Ishikawa (cell line): ENCODE data around the gene CFAP53.
A peak's percentile ranks its signal among the peaks of the same experiment; 100 is the strongest.

ENCODE experiments used
- CEBPB ChIP-seq: IDR thresholded peaks from 2 replicates; pipeline ENCODE4 v1.6.1; 2012
- CREB1 ChIP-seq: IDR thresholded peaks from 2 replicates; pipeline ENCODE4 v1.6.1; 2012; ENCODE audit warnings: low read depth
- EGR1 ChIP-seq: IDR thresholded peaks from 2 replicates; pipeline ENCODE4 v1.6.1; 2012
- EP300 ChIP-seq: IDR thresholded peaks from 2 replicates; pipeline ENCODE4 v1.6.1; 2012; ENCODE audit warnings: borderline replicate concordance
- FOXM1 ChIP-seq: IDR thresholded peaks from 2 replicates; pipeline ENCODE4 v1.6.1; 2012; ENCODE audit warnings: low read depth, borderline replicate concordance
- NFIC ChIP-seq: IDR thresholded peaks from 2 replicates; pipeline ENCODE4 v1.6.1; 2012
- RAD21 ChIP-seq: IDR thresholded peaks from 2 replicates; pipeline ENCODE4 v1.6.1; 2012; ENCODE audit warnings: low read depth
- TAF1 ChIP-seq: IDR thresholded peaks from 2 replicates; pipeline ENCODE4 v1.6.1; 2012; ENCODE audit warnings: low read depth, mild to moderate bottlenecking
- TCF12 ChIP-seq: IDR thresholded peaks from 2 replicates; pipeline ENCODE4 v1.6.1; 2012; ENCODE audit warnings: low read depth
- TEAD4 ChIP-seq: IDR thresholded peaks from 2 replicates; pipeline ENCODE4 v1.6.1; 2012
- YY1 ChIP-seq: IDR thresholded peaks from 2 replicates; pipeline ENCODE4 v1.6.1; 2012; ENCODE audit warnings: low read depth
- ZBTB7A ChIP-seq: IDR thresholded peaks from 2 replicates; pipeline ENCODE4 v1.6.1; 2012; ENCODE audit warnings: low read depth
- TF ChIP-seq, protein P1 (sequence below): IDR thresholded peaks from 2 replicates; pipeline ENCODE4 v1.6.1; 2012
- TF ChIP-seq, protein P2 (sequence below): IDR thresholded peaks from 2 replicates; pipeline ENCODE4 v1.6.1; 2012
- TF ChIP-seq, protein P3 (sequence below): IDR thresholded peaks from 2 replicates; pipeline ENCODE4 v1.6.1; 2012; ENCODE audit warnings: low read depth, mild to moderate bottlenecking

Gene CFAP53

DNA sequence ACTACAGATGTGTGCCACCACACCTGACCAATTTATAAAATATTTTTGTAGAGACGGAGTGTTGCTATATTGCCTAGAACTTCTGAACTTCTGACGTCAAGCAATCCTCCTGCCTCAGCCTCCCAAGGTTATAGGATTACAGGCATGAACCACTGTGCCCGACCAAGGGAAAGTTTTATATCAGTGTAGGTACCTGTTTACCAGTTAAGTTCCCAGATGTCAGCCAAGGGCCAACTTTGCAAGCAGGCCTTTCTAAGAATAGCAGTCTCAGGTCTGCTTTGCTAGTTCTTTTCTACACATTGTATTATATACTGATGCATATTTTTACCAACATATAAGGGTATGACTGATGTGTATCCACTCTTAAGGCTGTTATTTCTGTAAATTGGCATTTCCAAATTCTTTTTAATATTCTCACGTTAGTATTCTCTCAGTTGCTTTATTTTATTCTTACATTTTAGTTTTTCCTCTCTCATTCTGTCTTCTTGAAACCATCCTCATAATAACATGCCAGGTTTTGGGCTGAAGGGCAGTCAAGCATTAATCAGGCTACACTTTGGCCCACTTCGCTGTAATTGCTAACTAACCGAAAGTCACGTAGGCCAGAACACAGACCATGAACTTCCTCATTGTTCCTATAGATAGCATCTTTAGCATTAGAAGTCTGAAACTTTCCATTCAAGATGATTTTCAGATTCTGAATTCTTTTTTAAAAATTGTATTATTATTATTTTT lies 46.2 kb upstream of the CFAP53 start:
- TF ChIP-seq TAF1 (no peak), FOXM1 (no peak), TCF12 (no peak)

DNA sequence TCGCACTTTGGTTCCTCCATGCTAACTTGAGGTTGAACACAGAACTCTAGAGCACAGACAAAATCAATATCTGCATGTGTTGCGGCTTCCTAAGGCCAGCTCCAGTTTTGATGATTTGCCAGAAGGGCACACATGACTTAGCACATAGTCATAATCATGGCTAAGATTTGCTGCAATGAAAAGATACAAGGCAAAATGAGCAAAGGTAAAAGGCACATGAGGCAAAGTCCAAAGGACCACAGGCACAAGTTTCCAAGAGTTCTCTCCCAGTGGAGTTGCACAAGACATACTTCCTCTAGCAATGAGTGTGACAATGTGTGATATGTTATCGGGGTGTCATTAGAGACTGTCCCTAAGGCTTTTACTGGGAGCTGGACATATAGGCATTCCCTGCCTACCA lies 45.4 kb upstream of the CFAP53 start:
- TF ChIP-seq TAF1 (no peak), ZBTB7A (no peak), TCF12 (no peak), EP300 (no peak), EGR1 (no peak), RAD21 (no peak), TEAD4 (no peak), CREB1 (no peak), YY1 (no peak), NFIC (no peak), FOXM1 (no peak), CEBPB (no peak)
- TF ChIP-seq, protein P1, sequence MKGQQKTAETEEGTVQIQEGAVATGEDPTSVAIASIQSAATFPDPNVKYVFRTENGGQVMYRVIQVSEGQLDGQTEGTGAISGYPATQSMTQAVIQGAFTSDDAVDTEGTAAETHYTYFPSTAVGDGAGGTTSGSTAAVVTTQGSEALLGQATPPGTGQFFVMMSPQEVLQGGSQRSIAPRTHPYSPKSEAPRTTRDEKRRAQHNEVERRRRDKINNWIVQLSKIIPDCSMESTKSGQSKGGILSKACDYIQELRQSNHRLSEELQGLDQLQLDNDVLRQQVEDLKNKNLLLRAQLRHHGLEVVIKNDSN: no peak
- TF ChIP-seq, protein P2, sequence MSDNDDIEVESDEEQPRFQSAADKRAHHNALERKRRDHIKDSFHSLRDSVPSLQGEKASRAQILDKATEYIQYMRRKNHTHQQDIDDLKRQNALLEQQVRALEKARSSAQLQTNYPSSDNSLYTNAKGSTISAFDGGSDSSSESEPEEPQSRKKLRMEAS: no peak
- TF ChIP-seq, protein P3, sequence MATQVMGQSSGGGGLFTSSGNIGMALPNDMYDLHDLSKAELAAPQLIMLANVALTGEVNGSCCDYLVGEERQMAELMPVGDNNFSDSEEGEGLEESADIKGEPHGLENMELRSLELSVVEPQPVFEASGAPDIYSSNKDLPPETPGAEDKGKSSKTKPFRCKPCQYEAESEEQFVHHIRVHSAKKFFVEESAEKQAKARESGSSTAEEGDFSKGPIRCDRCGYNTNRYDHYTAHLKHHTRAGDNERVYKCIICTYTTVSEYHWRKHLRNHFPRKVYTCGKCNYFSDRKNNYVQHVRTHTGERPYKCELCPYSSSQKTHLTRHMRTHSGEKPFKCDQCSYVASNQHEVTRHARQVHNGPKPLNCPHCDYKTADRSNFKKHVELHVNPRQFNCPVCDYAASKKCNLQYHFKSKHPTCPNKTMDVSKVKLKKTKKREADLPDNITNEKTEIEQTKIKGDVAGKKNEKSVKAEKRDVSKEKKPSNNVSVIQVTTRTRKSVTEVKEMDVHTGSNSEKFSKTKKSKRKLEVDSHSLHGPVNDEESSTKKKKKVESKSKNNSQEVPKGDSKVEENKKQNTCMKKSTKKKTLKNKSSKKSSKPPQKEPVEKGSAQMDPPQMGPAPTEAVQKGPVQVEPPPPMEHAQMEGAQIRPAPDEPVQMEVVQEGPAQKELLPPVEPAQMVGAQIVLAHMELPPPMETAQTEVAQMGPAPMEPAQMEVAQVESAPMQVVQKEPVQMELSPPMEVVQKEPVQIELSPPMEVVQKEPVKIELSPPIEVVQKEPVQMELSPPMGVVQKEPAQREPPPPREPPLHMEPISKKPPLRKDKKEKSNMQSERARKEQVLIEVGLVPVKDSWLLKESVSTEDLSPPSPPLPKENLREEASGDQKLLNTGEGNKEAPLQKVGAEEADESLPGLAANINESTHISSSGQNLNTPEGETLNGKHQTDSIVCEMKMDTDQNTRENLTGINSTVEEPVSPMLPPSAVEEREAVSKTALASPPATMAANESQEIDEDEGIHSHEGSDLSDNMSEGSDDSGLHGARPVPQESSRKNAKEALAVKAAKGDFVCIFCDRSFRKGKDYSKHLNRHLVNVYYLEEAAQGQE: no peak

DNA sequence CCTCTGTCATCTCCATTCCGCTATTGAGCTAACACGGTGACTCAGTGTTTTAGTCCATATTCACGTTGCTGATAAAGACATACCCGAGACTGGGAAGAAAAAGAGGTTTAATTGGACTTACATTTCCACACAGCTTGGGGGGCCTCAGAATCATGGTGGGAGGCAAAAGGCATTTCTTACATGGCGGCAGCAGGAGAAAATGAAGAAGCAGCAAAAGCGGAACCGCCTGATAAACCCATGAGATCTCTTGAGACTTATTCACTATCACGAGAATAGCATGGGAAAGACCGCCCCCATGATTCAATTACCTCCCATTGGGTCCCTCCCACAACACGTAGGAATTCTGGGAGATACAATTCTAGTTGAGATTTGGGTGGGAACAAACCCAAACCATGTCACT lies 43.8 kb upstream of the CFAP53 start:
- TF ChIP-seq FOXM1 (no peak), ZBTB7A (no peak), EP300 (no peak), TCF12 (no peak), TAF1 (no peak), YY1 (no peak), NFIC (no peak), RAD21 (no peak), CEBPB (no peak), EGR1 (no peak), TEAD4 (no peak), CREB1 (no peak)
- TF ChIP-seq, protein P1: no peak
- TF ChIP-seq, protein P3: no peak
- TF ChIP-seq, protein P2: no peak

DNA sequence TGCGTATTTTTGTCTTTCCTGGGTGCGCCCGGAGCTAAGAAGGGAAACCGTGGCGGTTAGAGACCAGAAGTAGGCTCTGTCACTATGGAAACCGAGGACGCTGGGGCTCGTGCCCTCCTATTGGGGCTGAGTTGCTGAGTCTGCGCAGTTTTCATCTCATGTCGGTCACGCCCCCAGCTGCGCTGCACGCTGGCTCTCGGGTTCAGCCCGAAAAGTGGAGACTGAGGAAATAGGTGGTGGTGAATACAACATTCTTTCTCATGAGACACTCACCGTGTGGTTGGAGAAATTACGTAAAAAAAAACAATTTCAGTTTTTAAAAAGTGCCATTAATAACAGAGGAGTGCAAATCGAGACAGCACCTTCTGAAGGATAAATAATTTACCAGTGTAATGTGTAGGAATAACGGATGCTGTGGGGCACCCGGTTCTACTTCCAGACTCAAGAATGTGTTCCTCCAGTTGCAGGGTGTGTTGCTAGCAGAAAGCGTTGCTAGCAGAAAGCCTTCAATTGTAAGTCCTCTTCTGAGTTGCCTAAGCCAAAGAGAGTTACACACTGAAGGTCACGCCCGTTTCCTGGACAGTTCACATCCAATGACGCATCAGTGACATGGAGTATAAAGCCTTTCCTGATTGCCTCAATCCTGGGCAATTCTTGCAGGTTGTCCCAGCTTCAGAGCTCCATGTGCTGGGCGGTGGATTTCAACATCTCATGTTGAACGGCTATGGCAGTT lies 41.6 kb upstream of the CFAP53 start:
- TF ChIP-seq NFIC (no peak), YY1 (no peak), CEBPB (0 out of 2 replicates have a peak, but pooled peaks have one; percentile 3)
- TF ChIP-seq, protein P2: peak; percentile 41; the same call in 1 of the 2 replicates
- TF ChIP-seq, protein P1: peak; percentile 14; the same call in 1 of the 2 replicates

DNA sequence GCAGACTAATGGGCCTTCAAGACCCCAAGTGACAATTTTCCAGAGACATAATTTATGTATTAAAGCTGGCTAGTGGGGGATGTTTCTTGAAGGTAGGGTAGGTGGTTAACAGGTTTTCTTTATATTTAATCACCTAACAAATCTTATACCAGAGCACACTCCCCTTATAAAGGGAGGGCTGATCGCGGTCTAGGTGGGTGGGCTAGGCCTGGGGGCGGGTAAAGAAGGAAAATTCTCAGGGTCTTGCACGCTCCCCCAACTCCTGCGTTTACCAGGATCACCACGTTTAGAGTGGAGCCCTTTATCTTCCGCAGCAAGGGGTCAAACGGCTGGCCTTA lies 41.1 kb upstream of the CFAP53 start:
- no peak for TF ChIP-seq TAF1
- TF ChIP-seq FOXM1: no peak
- TF ChIP-seq TEAD4: no peak
- no peak for TF ChIP-seq CEBPB
- TF ChIP-seq, protein P2: no peak
